Measurements from ENCODE around the gene ASPHD2. TPM values are rescaled to one million over a fixed set of nuclear protein-coding genes. Genes with fewer than 3 reads are reported as not detected.

Gene ASPHD2
- total and polyA plus RNA-seq, 4 donors: 0.31 to 1.6 (median 0.95) TPM

DNA sequence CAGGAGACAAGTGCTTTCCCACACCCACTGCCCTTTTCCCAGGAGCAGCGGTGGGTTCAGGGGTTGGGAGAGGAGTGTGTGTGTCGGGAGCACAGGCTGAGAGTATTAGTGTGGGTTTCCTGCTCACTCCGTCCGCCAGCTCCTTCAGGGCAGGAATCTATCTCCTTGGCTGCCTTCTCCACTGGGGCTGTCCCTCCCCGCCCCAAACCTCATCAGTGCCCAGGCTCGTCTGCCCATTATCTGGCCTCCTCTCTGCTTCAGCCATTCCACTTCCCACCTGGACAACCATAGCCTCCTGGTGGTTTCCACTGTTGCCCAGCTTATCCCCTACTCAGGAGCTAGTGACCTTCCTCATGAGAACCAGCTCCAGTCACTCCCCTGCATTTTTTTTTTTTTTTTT, 19.9 kb downstream of the ASPHD2 start:
- no peak for ATAC-seq (ENCODE audit: insufficient read depth, low FRiP score)
- H3K27ac ChIP-seq (ENCODE audit: low read depth in 1 of 2, low read length in 1 of 2): no peak overlapping the region
- no peaks in the 10 kb centered on the region for H3K4me1 ChIP-seq (ENCODE audit: control insufficient read depth in 5 of 5, insufficient read depth in 5 of 5, low read length in 5 of 5)
- no peaks in the 10 kb centered on the region for H3K9me3 ChIP-seq (ENCODE audit: control insufficient read depth in 4 of 4, insufficient read depth in 3 of 4, low read length in 3 of 4)
- H3K4me3 ChIP-seq: no peak overlapping the region
- no peak for TF ChIP-seq CTCF (IDR thresholded peaks at IDR 0.05; ENCODE audit: control extremely low read depth, extremely low read depth)
- WGBS, 2 donors: 76 to 79% methylated on average over 6 of the region's 6 CpGs
- no peak for DNase-seq
- H3K27me3 ChIP-seq (ENCODE audit: control insufficient read depth in 3 of 3, insufficient read depth in 3 of 3, low read length in 2 of 3): no peaks in the 10 kb centered on the region
- peaks cover 3 to 26% (median 10%) of the 10 kb centered on the region in 4 donors for H3K36me3 ChIP-seq (ENCODE audit: control insufficient read depth in 4 of 4, insufficient read depth in 4 of 4, low read length in 4 of 4)
- H3K9ac ChIP-seq (ENCODE audit: insufficient read depth in 1 of 2, low read length in 2 of 2): no peak overlapping the region

DNA sequence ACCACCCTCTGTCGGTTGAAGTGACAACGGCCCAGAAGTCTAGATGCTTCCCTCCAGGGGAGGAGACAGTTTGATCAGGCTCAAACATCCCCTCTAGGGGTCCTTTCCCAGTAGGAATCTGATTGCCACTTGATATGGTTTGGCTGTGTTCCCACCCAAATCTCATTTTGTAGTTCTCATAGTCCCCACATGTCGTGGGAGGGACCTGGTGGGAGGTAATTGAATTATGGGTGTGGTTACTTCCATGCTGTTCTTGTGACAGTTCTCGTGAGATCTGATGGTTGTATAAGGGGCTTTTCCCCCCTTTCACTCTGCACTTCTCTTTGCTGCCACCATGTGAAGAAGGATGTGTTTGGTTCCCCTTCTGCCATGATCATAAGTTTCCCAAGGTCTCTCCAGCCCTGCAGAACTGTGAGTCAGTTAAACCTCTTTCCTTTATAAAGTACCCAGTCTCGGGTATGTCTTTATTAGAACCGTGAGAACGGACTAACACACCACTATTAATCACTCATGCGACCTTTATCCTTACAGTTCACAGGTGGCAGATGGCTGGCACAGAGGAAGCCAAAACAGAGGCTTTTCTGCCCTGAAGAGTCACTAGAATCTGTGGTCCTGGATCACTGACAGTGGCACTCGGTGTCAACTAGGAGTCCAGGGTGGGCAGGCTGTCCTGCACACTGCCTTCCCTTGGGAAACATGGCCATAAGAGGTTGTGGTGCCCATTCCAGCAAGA, 21.6 kb downstream of the ASPHD2 start:
- Histone ChIP-seq H3K27me3 (ENCODE audit: control insufficient read depth in 3 of 3, insufficient read depth in 3 of 3, low read length in 2 of 3) (no peaks in the 10 kb centered on the region), H3K9me3 (ENCODE audit: control insufficient read depth in 4 of 4, insufficient read depth in 3 of 4, low read length in 3 of 4) (no peaks in the 10 kb centered on the region), H3K36me3 (ENCODE audit: control insufficient read depth in 4 of 4, insufficient read depth in 4 of 4, low read length in 4 of 4) (peaks cover 3 to 26% (median 14%) of the 10 kb centered on the region in 4 donors), H3K4me1 (ENCODE audit: control insufficient read depth in 5 of 5, insufficient read depth in 5 of 5, low read length in 5 of 5) (no peaks in the 10 kb centered on the region), H3K9ac (ENCODE audit: insufficient read depth in 1 of 2, low read length in 2 of 2) (no peak overlapping the region), H3K27ac (ENCODE audit: low read depth in 1 of 2, low read length in 1 of 2) (no peak overlapping the region), H3K4me3 (no peak overlapping the region)
- DNase-seq (no peak), ATAC-seq (ENCODE audit: insufficient read depth, low FRiP score) (no peak)
- WGBS, 2 donors: 81 to 86% methylated on average over 9 of the region's 9 CpGs
- TF ChIP-seq CTCF (IDR thresholded peaks at IDR 0.05; ENCODE audit: control extremely low read depth, extremely low read depth): no peak

- Histone ChIP-seq H3K27me3 (ENCODE audit: control insufficient read depth in 3 of 3, insufficient read depth in 3 of 3, low read length in 2 of 3) (no peaks in the 10 kb centered on the region), H3K36me3 (ENCODE audit: control insufficient read depth in 4 of 4, insufficient read depth in 4 of 4, low read length in 4 of 4) (peaks cover 8 to 34% (median 18%) of the 10 kb centered on the region in 4 donors), H3K4me3 (no peak overlapping the region), H3K27ac (ENCODE audit: low read depth in 1 of 2, low read length in 1 of 2) (no peak overlapping the region), H3K4me1 (ENCODE audit: control insufficient read depth in 5 of 5, insufficient read depth in 5 of 5, low read length in 5 of 5) (no peaks in the 10 kb centered on the region), H3K9me3 (ENCODE audit: control insufficient read depth in 4 of 4, insufficient read depth in 3 of 4, low read length in 3 of 4) (no peaks in the 10 kb centered on the region), H3K9ac (ENCODE audit: insufficient read depth in 1 of 2, low read length in 2 of 2) (no peak overlapping the region)
- ATAC-seq (ENCODE audit: insufficient read depth, low FRiP score): no peak
- 94 to 96% methylated on average over 23 of the region's 23 CpGs for WGBS, 2 donors
- TF ChIP-seq CTCF (IDR thresholded peaks at IDR 0.05; ENCODE audit: control extremely low read depth, extremely low read depth): no peak
- DNase-seq: no peak
Observed at GRCh38 chr22:26452236-26453016, 23.4 kb downstream of the ASPHD2 start.
